Activated naive CD4-positive, alpha-beta T cell treated with anti-CD3 and anti-CD28 coated beads for 36 hours (primary cell): ENCODE measurements around the gene AR. TPM values are rescaled to one million over a fixed set of nuclear protein-coding genes. Genes with fewer than 3 reads are reported as not detected.

Experiments
- CTCF ChIA-PET: fragments of 350-600 bp; sonication (Branson Sonifier 250); formaldehyde crosslinking; loops from one replicate; lab custom pipeline; 2021; ENCODE audit warnings: antibody characterized with exemption; lab: Charles Lee
- DNase-seq: peaks from one replicate; pipeline ENCODE4 v3.0.0-alpha.2; 2020
- H3K27ac Mint-ChIP-seq: one replicate; pipeline ENCODE4 v1.8.0; 2021; ENCODE audit warnings: mild to moderate bottlenecking, mixed read lengths
- H3K27me3 Mint-ChIP-seq: one replicate; pipeline ENCODE4 v1.8.0; 2021; ENCODE audit warnings: low read depth, mixed read lengths
- H3K36me3 Mint-ChIP-seq: one replicate; pipeline ENCODE4 v1.8.0; 2021; ENCODE audit warnings: low read depth, mixed read lengths
- H3K4me1 Mint-ChIP-seq: one replicate; pipeline ENCODE4 v1.8.0; 2021; ENCODE audit warnings: low read depth, mixed read lengths
- H3K4me3 Mint-ChIP-seq: one replicate; pipeline ENCODE4 v1.8.0; 2021; ENCODE audit warnings: mild to moderate bottlenecking, moderate library complexity, mixed read lengths
- H3K9me3 Mint-ChIP-seq: one replicate; pipeline ENCODE4 v1.8.0; 2021; ENCODE audit warnings: mixed read lengths
- intact Hi-C: fragments of 100-400 bp; cut with micrococcal nuclease; formaldehyde crosslinking; loops from one replicate; pipeline ENCODE4 v1.15.1; 2023
- total RNA-seq, 2 experiments: library from RNA; stranded (reverse); gene quantifications; one replicate each; pipeline ENCODE4 v1.2.3, GENCODE V29; 2021

Gene AR
- total RNA-seq, 2 experiments from 2014 or later: not detected

DNA sequence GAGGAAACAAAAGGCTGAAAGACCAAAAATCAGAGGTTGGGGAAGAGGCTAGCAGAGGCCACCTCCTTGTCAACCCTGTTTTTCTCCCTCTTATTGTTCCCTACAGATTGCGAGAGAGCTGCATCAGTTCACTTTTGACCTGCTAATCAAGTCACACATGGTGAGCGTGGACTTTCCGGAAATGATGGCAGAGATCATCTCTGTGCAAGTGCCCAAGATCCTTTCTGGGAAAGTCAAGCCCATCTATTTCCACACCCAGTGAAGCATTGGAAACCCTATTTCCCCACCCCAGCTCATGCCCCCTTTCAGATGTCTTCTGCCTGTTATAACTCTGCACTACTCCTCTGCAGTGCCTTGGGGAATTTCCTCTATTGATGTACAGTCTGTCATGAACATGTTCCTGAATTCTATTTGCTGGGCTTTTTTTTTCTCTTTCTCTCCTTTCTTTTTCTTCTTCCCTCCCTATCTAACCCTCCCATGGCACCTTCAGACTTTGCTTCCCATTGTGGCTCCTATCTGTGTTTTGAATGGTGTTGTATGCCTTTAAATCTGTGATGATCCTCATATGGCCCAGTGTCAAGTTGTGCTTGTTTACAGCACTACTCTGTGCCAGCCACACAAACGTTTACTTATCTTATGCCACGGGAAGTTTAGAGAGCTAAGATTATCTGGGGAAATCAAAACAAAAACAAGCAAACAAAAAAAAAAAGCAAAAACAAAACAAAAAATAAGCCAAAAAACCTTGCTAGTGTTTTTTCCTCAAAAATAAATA lies 179.9 kb downstream of the AR start:
- no peak for DNase-seq
- CTCF ChIA-PET: no interaction called here
- no peaks in the 10 kb centered on the region for H3K36me3 Mint-ChIP-seq
- no peaks in the 10 kb centered on the region for H3K27me3 Mint-ChIP-seq
- H3K9me3 Mint-ChIP-seq: no peaks in the 10 kb centered on the region
- intact Hi-C loops: no loop called here
- peaks cover 2% of the 10 kb centered on the region for H3K4me1 Mint-ChIP-seq
- no peak overlapping the region for H3K4me3 Mint-ChIP-seq
- H3K27ac Mint-ChIP-seq: no peak overlapping the region

DNA sequence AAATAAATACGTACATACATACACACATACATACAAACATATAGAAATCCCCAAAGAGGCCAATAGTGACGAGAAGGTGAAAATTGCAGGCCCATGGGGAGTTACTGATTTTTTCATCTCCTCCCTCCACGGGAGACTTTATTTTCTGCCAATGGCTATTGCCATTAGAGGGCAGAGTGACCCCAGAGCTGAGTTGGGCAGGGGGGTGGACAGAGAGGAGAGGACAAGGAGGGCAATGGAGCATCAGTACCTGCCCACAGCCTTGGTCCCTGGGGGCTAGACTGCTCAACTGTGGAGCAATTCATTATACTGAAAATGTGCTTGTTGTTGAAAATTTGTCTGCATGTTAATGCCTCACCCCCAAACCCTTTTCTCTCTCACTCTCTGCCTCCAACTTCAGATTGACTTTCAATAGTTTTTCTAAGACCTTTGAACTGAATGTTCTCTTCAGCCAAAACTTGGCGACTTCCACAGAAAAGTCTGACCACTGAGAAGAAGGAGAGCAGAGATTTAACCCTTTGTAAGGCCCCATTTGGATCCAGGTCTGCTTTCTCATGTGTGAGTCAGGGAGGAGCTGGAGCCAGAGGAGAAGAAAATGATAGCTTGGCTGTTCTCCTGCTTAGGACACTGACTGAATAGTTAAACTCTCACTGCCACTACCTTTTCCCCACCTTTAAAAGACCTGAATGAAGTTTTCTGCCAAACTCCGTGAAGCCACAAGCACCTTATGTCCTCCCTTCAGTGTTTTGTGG lies 180.7 kb downstream of the AR start:
- Mint-ChIP-seq H3K36me3 (no peaks in the 10 kb centered on the region), H3K4me1 (peaks cover 2% of the 10 kb centered on the region), H3K27ac (no peak overlapping the region), H3K9me3 (no peaks in the 10 kb centered on the region), H3K27me3 (no peaks in the 10 kb centered on the region), H3K4me3 (no peak overlapping the region)
- DNase-seq: no peak
- CTCF ChIA-PET: no interaction called here
- intact Hi-C loops: no loop called here

GRCh38 chrX:67725471-67725870 lies 181.7 kb downstream of the AR start:
- H3K27ac Mint-ChIP-seq: no peak overlapping the region
- intact Hi-C loops: no loop called here
- H3K9me3 Mint-ChIP-seq: no peaks in the 10 kb centered on the region
- no peak for DNase-seq
- H3K4me1 Mint-ChIP-seq: peaks cover 2% of the 10 kb centered on the region
- H3K36me3 Mint-ChIP-seq: no peaks in the 10 kb centered on the region
- H3K4me3 Mint-ChIP-seq: no peak overlapping the region
- CTCF ChIA-PET: no interaction called here
- no peaks in the 10 kb centered on the region for H3K27me3 Mint-ChIP-seq

GRCh38 chrX:67726018-67726417 lies 182.2 kb downstream of the AR start:
- no peaks in the 10 kb centered on the region for H3K9me3 Mint-ChIP-seq
- no peak for DNase-seq
- H3K4me1 Mint-ChIP-seq: peaks cover 2% of the 10 kb centered on the region
- CTCF ChIA-PET: no interaction called here
- no peaks in the 10 kb centered on the region for H3K36me3 Mint-ChIP-seq
- no peak overlapping the region for H3K4me3 Mint-ChIP-seq
- H3K27me3 Mint-ChIP-seq: no peaks in the 10 kb centered on the region
- H3K27ac Mint-ChIP-seq: no peak overlapping the region
- intact Hi-C loops: no loop called here

DNA sequence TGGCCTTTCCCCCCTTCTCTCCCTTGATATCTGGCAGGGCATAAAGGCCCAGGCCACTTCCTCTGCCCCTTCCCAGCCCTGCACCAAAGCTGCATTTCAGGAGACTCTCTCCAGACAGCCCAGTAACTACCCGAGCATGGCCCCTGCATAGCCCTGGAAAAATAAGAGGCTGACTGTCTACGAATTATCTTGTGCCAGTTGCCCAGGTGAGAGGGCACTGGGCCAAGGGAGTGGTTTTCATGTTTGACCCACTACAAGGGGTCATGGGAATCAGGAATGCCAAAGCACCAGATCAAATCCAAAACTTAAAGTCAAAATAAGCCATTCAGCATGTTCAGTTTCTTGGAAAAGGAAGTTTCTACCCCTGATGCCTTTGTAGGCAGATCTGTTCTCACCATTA lies 183.8 kb downstream of the AR start:
- intact Hi-C loops: no loop called here
- no peak overlapping the region for H3K27ac Mint-ChIP-seq
- CTCF ChIA-PET: no interaction called here
- H3K4me1 Mint-ChIP-seq: peaks cover 2% of the 10 kb centered on the region
- no peaks in the 10 kb centered on the region for H3K27me3 Mint-ChIP-seq
- DNase-seq: no peak
- no peaks in the 10 kb centered on the region for H3K9me3 Mint-ChIP-seq
- no peak overlapping the region for H3K4me3 Mint-ChIP-seq
- H3K36me3 Mint-ChIP-seq: no peaks in the 10 kb centered on the region

- no peaks in the 10 kb centered on the region for H3K27me3 Mint-ChIP-seq
- no peak overlapping the region for H3K27ac Mint-ChIP-seq
- H3K4me1 Mint-ChIP-seq: no peaks in the 10 kb centered on the region
- no peak for DNase-seq
- intact Hi-C loops: no loop called here
- no peaks in the 10 kb centered on the region for H3K36me3 Mint-ChIP-seq
- no peak overlapping the region for H3K4me3 Mint-ChIP-seq
- no peaks in the 10 kb centered on the region for H3K9me3 Mint-ChIP-seq
- CTCF ChIA-PET: no interaction called here
Observed at GRCh38 chrX:67730296-67730695, 186.5 kb downstream of the AR start.

DNA sequence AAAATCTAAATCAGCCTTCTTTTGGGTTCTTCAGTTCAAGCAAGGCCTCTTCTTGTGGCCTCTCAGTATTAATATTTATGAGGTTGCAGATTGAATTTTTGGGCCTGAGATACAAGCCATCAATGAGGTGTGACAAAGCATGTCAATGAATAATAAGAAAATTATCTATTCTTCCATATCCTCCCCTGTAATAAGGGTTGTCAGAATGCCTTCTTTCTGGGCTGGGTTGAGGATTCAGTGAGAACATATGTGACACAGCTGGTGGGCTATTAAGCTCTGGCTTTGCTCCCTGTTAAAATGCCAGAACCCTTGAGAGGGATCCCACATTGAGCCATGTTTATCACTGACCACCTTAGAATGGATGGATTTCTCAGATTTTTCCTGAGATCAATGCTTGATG lies 187.2 kb downstream of the AR start:
- CTCF ChIA-PET: no interaction called here
- intact Hi-C loops: no loop called here
- H3K4me3 Mint-ChIP-seq: no peak overlapping the region
- no peaks in the 10 kb centered on the region for H3K4me1 Mint-ChIP-seq
- H3K9me3 Mint-ChIP-seq: no peaks in the 10 kb centered on the region
- no peaks in the 10 kb centered on the region for H3K27me3 Mint-ChIP-seq
- H3K27ac Mint-ChIP-seq: no peak overlapping the region
- DNase-seq: no peak
- no peaks in the 10 kb centered on the region for H3K36me3 Mint-ChIP-seq

GRCh38 chrX:67732864-67733263 lies 189.0 kb downstream of the AR start:
- DNase-seq: no peak
- Mint-ChIP-seq H3K9me3 (no peaks in the 10 kb centered on the region), H3K27me3 (no peaks in the 10 kb centered on the region), H3K36me3 (no peaks in the 10 kb centered on the region), H3K4me3 (no peak overlapping the region), H3K4me1 (no peaks in the 10 kb centered on the region), H3K27ac (no peak overlapping the region)
- CTCF ChIA-PET: no interaction called here
- intact Hi-C loops: no loop called here

DNA sequence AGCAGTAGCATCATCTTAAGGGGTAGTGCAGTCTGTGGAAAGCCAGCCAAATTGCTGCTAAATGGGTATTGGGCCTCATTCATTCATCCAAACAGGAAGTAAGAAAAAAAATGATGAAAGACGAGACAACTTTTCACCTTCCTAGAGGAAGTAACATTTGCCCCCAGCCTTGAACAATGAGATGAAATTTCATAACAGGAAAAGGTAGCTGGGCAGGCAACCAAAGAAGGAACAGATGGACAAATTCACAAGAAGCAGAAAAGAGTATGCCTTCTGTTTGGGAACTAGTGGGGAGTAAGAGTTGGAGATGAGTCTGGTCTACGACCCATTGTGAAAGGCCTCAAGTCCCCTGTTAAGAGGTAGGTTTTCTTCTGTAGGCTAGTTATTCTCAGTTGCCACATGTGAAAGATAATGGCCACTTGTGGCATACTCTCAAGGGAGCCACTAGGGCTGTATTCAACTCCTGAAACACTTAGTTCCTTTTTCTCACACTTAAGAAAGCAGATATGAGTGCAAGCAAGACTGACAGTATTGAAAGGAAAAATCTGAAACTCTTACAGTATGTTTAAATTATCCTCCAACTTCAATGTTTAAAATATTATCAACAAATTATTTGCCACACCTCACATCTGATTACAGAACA lies 190.4 kb downstream of the AR start:
- H3K27me3 Mint-ChIP-seq: no peaks in the 10 kb centered on the region
- intact Hi-C loops: no loop called here
- H3K4me1 Mint-ChIP-seq: no peaks in the 10 kb centered on the region
- DNase-seq: no peak
- CTCF ChIA-PET: no interaction called here
- no peak overlapping the region for H3K27ac Mint-ChIP-seq
- no peak overlapping the region for H3K4me3 Mint-ChIP-seq
- no peaks in the 10 kb centered on the region for H3K36me3 Mint-ChIP-seq
- no peaks in the 10 kb centered on the region for H3K9me3 Mint-ChIP-seq

DNA sequence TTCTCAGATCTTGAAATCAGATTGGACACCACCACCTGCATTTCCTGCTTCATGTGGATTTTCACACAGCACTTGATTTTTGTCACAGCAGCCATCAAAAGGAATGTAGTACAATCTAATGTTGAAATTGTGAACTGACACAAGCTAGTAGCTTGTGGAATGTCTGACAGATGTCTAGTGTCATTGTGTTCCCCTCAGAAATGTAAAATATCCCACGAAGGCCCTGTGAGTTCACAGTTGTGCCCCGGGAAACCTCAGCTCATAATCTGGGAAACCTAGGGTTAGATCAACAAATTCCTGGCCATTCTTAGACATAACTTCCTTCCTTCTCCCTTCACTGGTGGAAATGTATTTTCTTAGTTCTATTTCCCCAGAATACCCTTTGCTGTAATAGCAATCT lies 205.7 kb downstream of the AR start:
- H3K4me3 Mint-ChIP-seq: no peak overlapping the region
- no peaks in the 10 kb centered on the region for H3K27me3 Mint-ChIP-seq
- no peaks in the 10 kb centered on the region for H3K36me3 Mint-ChIP-seq
- H3K9me3 Mint-ChIP-seq: no peaks in the 10 kb centered on the region
- no peaks in the 10 kb centered on the region for H3K4me1 Mint-ChIP-seq
- DNase-seq: no peak
- intact Hi-C loops: no loop called here
- no peak overlapping the region for H3K27ac Mint-ChIP-seq
- CTCF ChIA-PET: no interaction called here

DNA sequence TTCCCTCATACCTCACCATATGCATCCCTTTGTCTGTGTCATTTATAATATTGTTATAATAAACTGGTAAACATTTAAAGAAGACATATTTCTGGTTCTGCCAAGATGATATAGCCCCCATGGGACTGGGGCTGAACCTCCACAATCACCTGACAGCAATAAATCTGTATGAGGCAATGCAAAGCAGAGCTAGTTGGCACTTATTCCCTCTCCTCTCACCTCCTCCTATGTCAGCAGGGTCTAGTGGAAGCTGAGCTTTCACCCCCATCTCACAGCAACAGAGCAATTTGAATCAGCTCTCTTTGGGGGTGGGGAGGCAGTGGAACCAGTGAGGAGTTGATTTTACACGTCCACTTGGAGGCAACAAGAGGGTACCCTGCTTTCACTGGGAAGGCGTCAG lies 206.9 kb downstream of the AR start:
- Mint-ChIP-seq H3K27me3 (no peaks in the 10 kb centered on the region), H3K9me3 (no peaks in the 10 kb centered on the region), H3K4me1 (no peaks in the 10 kb centered on the region), H3K27ac (no peak overlapping the region), H3K36me3 (no peaks in the 10 kb centered on the region), H3K4me3 (no peak overlapping the region)
- CTCF ChIA-PET: no interaction called here
- intact Hi-C loops: no loop called here
- no peak for DNase-seq

GRCh38 chrX:67759018-67759417 lies 215.2 kb downstream of the AR start:
- Mint-ChIP-seq H3K9me3 (no peaks in the 10 kb centered on the region), H3K36me3 (no peaks in the 10 kb centered on the region), H3K27ac (no peak overlapping the region), H3K4me1 (no peaks in the 10 kb centered on the region), H3K4me3 (no peak overlapping the region), H3K27me3 (no peaks in the 10 kb centered on the region)
- no peak for DNase-seq
- intact Hi-C loops: no loop called here
- CTCF ChIA-PET: no interaction called here

DNA sequence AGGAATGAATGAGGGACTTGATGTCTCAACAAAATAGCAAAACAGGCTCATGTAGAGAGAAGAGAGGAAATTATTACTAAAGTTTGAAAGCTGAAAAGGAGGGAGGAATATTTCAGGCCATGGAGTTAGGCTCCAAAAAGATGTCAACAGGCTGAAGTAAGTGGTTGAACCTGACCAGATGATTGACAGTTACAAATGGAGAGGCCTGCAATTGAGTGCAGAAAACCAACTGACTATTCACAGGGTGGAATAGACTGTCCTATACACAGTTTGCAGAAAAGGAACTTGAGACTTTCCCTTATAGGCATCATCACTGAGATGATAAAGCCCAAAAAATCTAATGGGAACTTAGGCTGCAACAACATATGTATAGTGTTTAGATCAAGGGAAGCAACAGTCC lies 233.3 kb downstream of the AR start:
- Mint-ChIP-seq H3K9me3 (peaks cover 3% of the 10 kb centered on the region), H3K27me3 (no peaks in the 10 kb centered on the region), H3K4me3 (no peak overlapping the region), H3K36me3 (no peaks in the 10 kb centered on the region), H3K27ac (no peak overlapping the region), H3K4me1 (no peaks in the 10 kb centered on the region)
- CTCF ChIA-PET: no interaction called here
- intact Hi-C loops: no loop called here
- no peak for DNase-seq
